Loucy (cell line): ENCODE results near the gene XYLB.

Experiments
- H2AFZ ChIP-seq: fragments of 200-600 bp; sonication (generic); 2 replicates; pipeline ENCODE4 v1.6.0; 2016; ENCODE audit warnings: antibody characterized with exemption, mild to moderate bottlenecking, low read length, moderate library complexity
- H3F3A ChIP-seq: fragments of 200-600 bp; 2 replicates; pipeline ENCODE4 v1.6.0; 2016; ENCODE audit warnings: antibody characterized with exemption, low read depth, mild to moderate bottlenecking
- H3K27me3 ChIP-seq: fragments of 200-600 bp; sonication (generic); 2 replicates; pipeline ENCODE4 v1.6.1; 2014; ENCODE audit warnings: low read length, mild to moderate bottlenecking; ENCODE audit not compliant: insufficient read depth, poor library complexity, severe bottlenecking
- H3K36me3 ChIP-seq: fragments of 200-600 bp; sonication (generic); 2 replicates; pipeline ENCODE4 v1.6.1; 2016; ENCODE audit warnings: low read length; ENCODE audit not compliant: insufficient read depth
- H3K4me1 ChIP-seq: fragments of 200-600 bp; sonication (generic); 2 replicates; pipeline ENCODE4 v1.5.1; 2014; ENCODE audit warnings: low read length, mild to moderate bottlenecking; ENCODE audit not compliant: insufficient read depth, poor library complexity, severe bottlenecking
- H3K4me2 ChIP-seq: fragments of 200-600 bp; sonication (generic); 2 replicates; pipeline ENCODE4 v1.6.0; 2014; ENCODE audit warnings: antibody characterized with exemption, low read length, low read depth, mild to moderate bottlenecking; ENCODE audit not compliant: poor library complexity, severe bottlenecking
- H3K4me3 ChIP-seq: fragments of 200-600 bp; sonication (generic); 2 replicates; pipeline ENCODE4 v1.5.1; 2014; ENCODE audit warnings: low read length, mild to moderate bottlenecking, mixed read lengths; ENCODE audit not compliant: poor library complexity, severe bottlenecking
- H3K79me2 ChIP-seq: fragments of 200-600 bp; sonication (generic); 2 replicates; pipeline ENCODE4 v1.6.1; 2014; ENCODE audit warnings: low read length; ENCODE audit not compliant: insufficient read depth
- H3K9ac ChIP-seq: fragments of 200-600 bp; sonication (generic); 2 replicates; pipeline ENCODE4 v1.6.0; 2014; ENCODE audit warnings: mild to moderate bottlenecking, low read depth, low read length, moderate library complexity; ENCODE audit not compliant: poor library complexity, severe bottlenecking
- H3K9me2 ChIP-seq: fragments of 200-600 bp; sonication (generic); replicated peaks from 2 replicates; pipeline ENCODE4 v1.6.1; 2016; ENCODE audit warnings: low read depth, low read length, mixed read lengths
- H3K9me3 ChIP-seq: fragments of 200-600 bp; sonication (generic); 2 replicates; pipeline ENCODE4 v1.6.1; 2014; ENCODE audit warnings: mild to moderate bottlenecking, antibody characterized with exemption, low read length, low read depth; ENCODE audit not compliant: insufficient read depth
- H4K20me1 ChIP-seq: fragments of 200-600 bp; sonication (generic); 2 replicates; pipeline ENCODE4 v1.6.0; 2014; ENCODE audit warnings: antibody characterized with exemption, low read length, mild to moderate bottlenecking; ENCODE audit not compliant: insufficient read depth, poor library complexity, severe bottlenecking
- EZH2phosphoT487 ChIP-seq: fragments of 200-600 bp; IDR thresholded peaks from 2 replicates; pipeline ENCODE4 v1.6.1; 2018; ENCODE audit warnings: antibody characterized with exemption, mild to moderate bottlenecking, moderate library complexity, borderline replicate concordance
- TF ChIP-seq, protein P1 (sequence below): fragments of 200-600 bp; sonication (generic); conservative IDR thresholded peaks from 2 replicates; pipeline ENCODE4 v1.5.1; 2014; ENCODE audit warnings: mild to moderate bottlenecking, antibody characterized with exemption, low read length

XYLB gene

GRCh38 chr3:38323060-38323459 lies 23.5 kb upstream of the XYLB start:
- no peaks in the 10 kb centered on the region for H3K9me2 ChIP-seq
- H3K9me3 ChIP-seq = no peaks in the 10 kb centered on the region
- TF ChIP-seq, protein P1, sequence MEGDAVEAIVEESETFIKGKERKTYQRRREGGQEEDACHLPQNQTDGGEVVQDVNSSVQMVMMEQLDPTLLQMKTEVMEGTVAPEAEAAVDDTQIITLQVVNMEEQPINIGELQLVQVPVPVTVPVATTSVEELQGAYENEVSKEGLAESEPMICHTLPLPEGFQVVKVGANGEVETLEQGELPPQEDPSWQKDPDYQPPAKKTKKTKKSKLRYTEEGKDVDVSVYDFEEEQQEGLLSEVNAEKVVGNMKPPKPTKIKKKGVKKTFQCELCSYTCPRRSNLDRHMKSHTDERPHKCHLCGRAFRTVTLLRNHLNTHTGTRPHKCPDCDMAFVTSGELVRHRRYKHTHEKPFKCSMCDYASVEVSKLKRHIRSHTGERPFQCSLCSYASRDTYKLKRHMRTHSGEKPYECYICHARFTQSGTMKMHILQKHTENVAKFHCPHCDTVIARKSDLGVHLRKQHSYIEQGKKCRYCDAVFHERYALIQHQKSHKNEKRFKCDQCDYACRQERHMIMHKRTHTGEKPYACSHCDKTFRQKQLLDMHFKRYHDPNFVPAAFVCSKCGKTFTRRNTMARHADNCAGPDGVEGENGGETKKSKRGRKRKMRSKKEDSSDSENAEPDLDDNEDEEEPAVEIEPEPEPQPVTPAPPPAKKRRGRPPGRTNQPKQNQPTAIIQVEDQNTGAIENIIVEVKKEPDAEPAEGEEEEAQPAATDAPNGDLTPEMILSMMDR = no peak
- TF ChIP-seq EZH2phosphoT487 = no peak
- no peaks in the 10 kb centered on the region for H4K20me1 ChIP-seq
- peaks cover 5% of the 10 kb centered on the region for H3K27me3 ChIP-seq
- no peak overlapping the region for H2AFZ ChIP-seq
- H3K4me1 ChIP-seq = no peaks in the 10 kb centered on the region
- H3K9ac ChIP-seq = no peak overlapping the region
- no peaks in the 10 kb centered on the region for H3K36me3 ChIP-seq
- H3K79me2 ChIP-seq = no peaks in the 10 kb centered on the region
- no peak overlapping the region for H3K4me2 ChIP-seq
- H3F3A ChIP-seq = no peaks in the 10 kb centered on the region
- no peak overlapping the region for H3K4me3 ChIP-seq

DNA sequence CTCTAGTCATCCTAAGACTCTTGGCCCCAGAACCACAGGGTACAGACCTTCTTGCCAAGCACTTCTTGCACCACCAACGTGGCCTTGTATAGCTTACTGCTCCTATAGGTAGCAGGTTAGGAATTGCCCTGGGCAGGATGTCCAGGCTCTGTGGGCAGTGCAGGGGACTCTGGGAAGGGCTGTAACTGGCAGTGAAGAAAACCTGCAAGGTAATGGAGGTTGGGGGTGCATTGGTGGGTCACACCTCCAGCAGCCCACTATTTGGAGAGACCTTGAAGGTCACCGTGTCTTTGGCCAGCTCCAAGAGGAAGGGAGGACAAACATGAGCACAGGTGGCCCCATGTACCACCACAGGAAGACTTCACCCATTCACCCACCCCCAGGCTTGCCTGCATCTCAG lies 21.3 kb upstream of the XYLB start:
- no peaks in the 10 kb centered on the region for H3K4me1 ChIP-seq
- H3K9me3 ChIP-seq = no peaks in the 10 kb centered on the region
- H3K4me2 ChIP-seq = no peak overlapping the region
- H3K79me2 ChIP-seq = no peaks in the 10 kb centered on the region
- no peaks in the 10 kb centered on the region for H3F3A ChIP-seq
- H4K20me1 ChIP-seq = no peaks in the 10 kb centered on the region
- no peak overlapping the region for H2AFZ ChIP-seq
- no peaks in the 10 kb centered on the region for H3K9me2 ChIP-seq
- no peak overlapping the region for H3K4me3 ChIP-seq
- peaks cover 5% of the 10 kb centered on the region for H3K27me3 ChIP-seq
- no peak overlapping the region for H3K9ac ChIP-seq
- H3K36me3 ChIP-seq = no peaks in the 10 kb centered on the region
- no peak for TF ChIP-seq EZH2phosphoT487
- TF ChIP-seq, protein P1 = no peak

GRCh38 chr3:38327335-38328009 lies 19.1 kb upstream of the XYLB start:
- no peak overlapping the region for H2AFZ ChIP-seq
- no peak for TF ChIP-seq EZH2phosphoT487
- TF ChIP-seq, protein P1 = no peak
- H3K4me3 ChIP-seq = no peak overlapping the region

More at GRCh38 chr3:38327335-38328009, 19.1 kb upstream of the XYLB start:
- no peaks in the 10 kb centered on the region for H3K9me3 ChIP-seq
- H3K27me3 ChIP-seq = peaks cover 5% of the 10 kb centered on the region
- no peak overlapping the region for H3K4me2 ChIP-seq
- no peak overlapping the region for H3K9ac ChIP-seq
- no peaks in the 10 kb centered on the region for H3K9me2 ChIP-seq
- no peaks in the 10 kb centered on the region for H3F3A ChIP-seq
- no peaks in the 10 kb centered on the region for H3K4me1 ChIP-seq
- H3K79me2 ChIP-seq = no peaks in the 10 kb centered on the region
- no peaks in the 10 kb centered on the region for H4K20me1 ChIP-seq
- H3K36me3 ChIP-seq = no peaks in the 10 kb centered on the region
